ENCODE measurements around the gene SPG11. TPM values are rescaled to one million over a fixed set of nuclear protein-coding genes. Genes with fewer than 3 reads are reported as not detected.
"Not testable (repeated sequence)": the region's sequence is repeated elsewhere in the genome, so short reads cannot be mapped to it uniquely, and the experiment has no call there.

SPG11 gene
- total and polyA plus RNA-seq, 5 experiments from 2014 or later = 24.3 to 138 (median 30.9) TPM

- Mint-ChIP-seq H3K4me3 (no peak overlapping the region), H3K9me3 (no peaks in the 10 kb centered on the region), H3K27ac (peak overlapping the region in 7 of 10 donors; percentile 15 to 65 (median 40)), H3K36me3 (peaks cover 0 to 72% (median 6%) of the 10 kb centered on the region in 3 donors), H3K27me3 (no peaks in the 10 kb centered on the region), H3K4me1 (peaks cover 17 to 53% (median 36%) of the 10 kb centered on the region in 4 donors)
- peak; percentile 49 for ATAC-seq
- POLR2A ChIA-PET = interaction anchor here (0.6 to 1.2 kb wide), 2 partner anchors 12 to 23 kb away, joined by 3 to 6 read pairs; no protein-coding TSS in a partner anchor
- peak in 2 of 10 donors; percentile 16 to 19 for DNase-seq
Observed at GRCh38 chr15:44550256-44550655, 113.2 kb downstream of the SPG11 start.

- not testable (repeated sequence) for H3K9me3 Mint-ChIP-seq, DNase-seq, H3K27ac Mint-ChIP-seq, ATAC-seq, H3K27me3 Mint-ChIP-seq, H3K4me3 Mint-ChIP-seq
- POLR2A ChIA-PET = interaction anchor here (0.7 to 1.2 kb wide), 2 partner anchors 11 to 725 kb away, joined by 6 to 7 read pairs; partner anchors contain the start of gene MFAP1
- H3K4me1 Mint-ChIP-seq = peaks cover 13 to 47% (median 27%) of the 10 kb centered on the region in 4 donors
- H3K36me3 Mint-ChIP-seq = peaks cover 0 to 62% (median 0%) of the 10 kb centered on the region in 3 donors
Observed at GRCh38 chr15:44549152-44549551, 114.3 kb downstream of the SPG11 start.

GRCh38 chr15:44545913-44546802 is 117.3 kb downstream of the SPG11 start:
- ATAC-seq (peak; percentile 48 to 67), DNase-seq (peak in 1 of 10 donors; percentile 20)
- H3K4me3 Mint-ChIP-seq = peak overlapping the region in 6 of 10 donors; percentile 26 to 53 (median 43)
- H3K9me3 Mint-ChIP-seq = no peaks in the 10 kb centered on the region
- no peaks in the 10 kb centered on the region for H3K27me3 Mint-ChIP-seq
- peak overlapping the region in 6 of 10 donors; percentile 17 to 75 (median 52) for H3K27ac Mint-ChIP-seq
- POLR2A ChIA-PET = interaction anchor here (1.5 kb wide), 1 partner anchor 9 kb away, joined by 8 read pairs; the partner anchor contains the start of gene EIF3J
- peaks cover 28 to 74% (median 52%) of the 10 kb centered on the region in 4 donors for H3K4me1 Mint-ChIP-seq
- peaks cover 0 to 55% (median 7%) of the 10 kb centered on the region in 3 donors for H3K36me3 Mint-ChIP-seq

GRCh38 chr15:44544745-44545144 is 118.7 kb downstream of the SPG11 start:
- H3K9me3 Mint-ChIP-seq, DNase-seq, H3K27me3 Mint-ChIP-seq, ATAC-seq: not testable (repeated sequence)
- Mint-ChIP-seq H3K36me3 (peaks cover 0 to 57% (median 8%) of the 10 kb centered on the region in 3 donors), H3K4me1 (peaks cover 28 to 71% (median 56%) of the 10 kb centered on the region in 4 donors), H3K27ac (peak overlapping the region in 1 of 10 donors; percentile 62), H3K4me3 (peak overlapping the region in 2 of 10 donors; percentile 22 to 54)
- POLR2A ChIA-PET = interaction anchor here (0.6 to 0.8 kb wide), 2 partner anchors 105 to 1936 kb away, joined by 3 to 4 read pairs; no protein-coding TSS in a partner anchor

- Mint-ChIP-seq H3K27me3 (no peaks in the 10 kb centered on the region), H3K4me3 (peak overlapping the region in 4 of 10 donors; percentile 1 to 28 (median 20)), H3K27ac (peak overlapping the region in 2 of 10 donors; percentile 37 to 58), H3K4me1 (peaks cover 32 to 76% (median 67%) of the 10 kb centered on the region in 4 donors), H3K36me3 (peaks cover 0 to 51% (median 11%) of the 10 kb centered on the region in 3 donors), H3K9me3 (no peaks in the 10 kb centered on the region)
- POLR2A ChIA-PET = no interaction called here
- DNase-seq (no peak), ATAC-seq (no peak)
Observed at GRCh38 chr15:44542596-44542995, 120.9 kb downstream of the SPG11 start.

GRCh38 chr15:44541282-44541958 is 122.0 kb downstream of the SPG11 start:
- ATAC-seq (no peak), DNase-seq (no peak)
- peak overlapping the region in 8 of 10 donors; percentile 20 to 51 (median 38) for H3K4me3 Mint-ChIP-seq
- H3K36me3 Mint-ChIP-seq = peaks cover 0 to 46% (median 11%) of the 10 kb centered on the region in 3 donors
- H3K4me1 Mint-ChIP-seq = peaks cover 32 to 71% (median 64%) of the 10 kb centered on the region in 4 donors
- peak overlapping the region in 7 of 10 donors; percentile 10 to 79 (median 41) for H3K27ac Mint-ChIP-seq
- no peaks in the 10 kb centered on the region for H3K27me3 Mint-ChIP-seq
- POLR2A ChIA-PET = no interaction called here
- H3K9me3 Mint-ChIP-seq = peaks cover 0 to under 1% (median 0%) of the 10 kb centered on the region in 9 donors

DNA sequence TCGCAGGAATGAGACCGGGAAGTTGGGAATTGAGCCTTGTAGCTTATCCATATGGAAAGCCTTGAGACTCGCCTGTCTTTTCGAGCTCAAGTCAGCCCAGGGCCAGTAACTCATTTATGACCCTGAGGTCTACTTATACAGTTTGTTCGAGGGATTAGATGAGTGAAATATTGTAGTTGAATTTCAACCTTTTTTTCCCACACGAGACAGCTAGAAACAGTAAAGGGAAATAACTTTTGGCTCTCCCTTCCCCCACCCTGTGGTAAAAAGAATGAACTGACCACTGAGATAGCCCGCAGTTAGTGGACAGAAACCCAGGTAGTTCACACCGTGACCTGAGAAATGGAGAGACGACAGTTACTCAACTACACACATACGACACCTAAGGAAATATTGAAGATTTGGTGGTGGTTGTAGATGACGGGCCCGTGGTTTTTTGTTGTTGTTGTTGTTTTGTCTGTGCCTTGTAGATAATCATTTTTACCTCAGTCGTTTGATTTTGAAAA is 125.7 kb downstream of the SPG11 start:
- POLR2A ChIA-PET = interaction anchor here (0.6 to 2.0 kb wide), 8 partner anchors 8 to 250 kb away, joined by 3 to 14 read pairs (median 5); partner anchors contain the start of genes CTDSPL2 and GOLM2
- no peak for ATAC-seq
- peaks cover 0 to 38% (median 9%) of the 10 kb centered on the region in 3 donors for H3K36me3 Mint-ChIP-seq
- DNase-seq = peak in 3 of 10 donors; percentile 16 to 26 (median 18)
- peaks cover 0 to 2% (median 0%) of the 10 kb centered on the region in 9 donors for H3K9me3 Mint-ChIP-seq
- peak overlapping the region; percentile 87 to 97 (median 93) for H3K4me3 Mint-ChIP-seq
- H3K4me1 Mint-ChIP-seq = peaks cover 25 to 71% (median 61%) of the 10 kb centered on the region in 4 donors
- H3K27me3 Mint-ChIP-seq = no peaks in the 10 kb centered on the region
- H3K27ac Mint-ChIP-seq = peak overlapping the region; percentile 86 to 98 (median 93)

DNA sequence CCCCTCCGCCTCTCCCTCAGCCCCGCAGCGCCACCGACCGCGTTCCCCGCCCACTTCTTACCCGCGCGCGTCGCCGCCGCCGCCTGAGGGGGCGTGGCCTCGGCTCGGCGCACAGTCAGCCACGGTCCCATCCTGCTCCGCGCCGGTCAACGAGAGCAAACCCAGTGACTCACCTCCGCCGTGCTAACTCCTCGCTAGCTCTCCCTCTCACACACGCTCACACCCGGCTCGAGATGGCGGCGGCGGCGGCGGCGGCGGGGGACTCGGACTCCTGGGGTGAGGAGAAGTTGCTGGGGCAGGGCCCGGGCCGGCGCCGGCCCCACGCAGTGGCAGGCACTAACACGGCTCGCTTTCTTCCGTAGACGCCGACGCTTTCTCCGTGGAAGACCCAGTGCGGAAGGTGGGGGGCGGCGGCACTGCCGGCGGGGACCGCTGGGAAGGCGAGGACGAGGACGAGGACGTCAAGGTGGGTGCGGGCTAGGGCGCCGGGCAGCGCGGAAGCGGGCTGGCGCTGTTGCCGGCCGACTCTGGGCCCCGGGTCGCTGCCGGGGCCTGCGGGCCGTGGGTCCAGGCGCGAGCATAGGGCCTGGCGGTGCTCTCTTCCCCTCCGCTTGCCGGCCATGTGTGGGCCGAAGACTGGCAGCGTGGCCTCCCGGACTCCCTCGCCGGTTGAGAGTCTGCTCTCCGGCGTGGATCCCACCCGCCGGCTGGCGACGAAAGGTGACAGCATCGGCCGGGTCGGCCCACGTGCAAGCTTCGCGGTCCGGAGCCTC is 126.3 kb downstream of the SPG11 start, which contains the start of gene EIF3J:
EIF3J (plus strand) TSS at position 186 of the 773 bp plus-strand sequence; CDS start at position 234, 48 bp downstream.
- ATAC-seq (peak; percentile 90 to 91), DNase-seq (peak; percentile 90 to 96 (median 93))
- Mint-ChIP-seq H3K36me3 (peaks cover 0 to 35% (median 9%) of the 10 kb centered on the region in 3 donors), H3K27ac (peak within 1 kb of the TSS; percentile 86 to 98 (median 96)), H3K27me3 (no peaks in the 10 kb centered on the region), H3K4me3 (peak within 1 kb of the TSS; percentile 87 to 97 (median 94)), H3K4me1 (peaks cover 22 to 68% (median 55%) of the 10 kb centered on the region in 4 donors), H3K9me3 (peaks cover 0 to 2% (median 0%) of the 10 kb centered on the region in 9 donors)
- POLR2A ChIA-PET = interaction anchor here (0.8 to 2.0 kb wide), 18 partner anchors 9 to 663 kb away, joined by 3 to 14 read pairs (median 4); partner anchors contain the start of genes B2M, CTDSPL2, GOLM2 and PATL2

- Mint-ChIP-seq H3K4me3 (peak overlapping the region; percentile 87 to 97 (median 94)), H3K9me3 (peaks cover 0 to 2% (median 0%) of the 10 kb centered on the region in 9 donors), H3K27me3 (no peaks in the 10 kb centered on the region), H3K36me3 (peaks cover 0 to 28% (median 5%) of the 10 kb centered on the region in 3 donors), H3K4me1 (peaks cover 17 to 63% (median 48%) of the 10 kb centered on the region in 4 donors), H3K27ac (peak overlapping the region; percentile 86 to 98 (median 96))
- POLR2A ChIA-PET = interaction anchor here (0.8 to 2.0 kb wide), 17 partner anchors 9 to 664 kb away, joined by 3 to 14 read pairs (median 4); partner anchors contain the start of genes B2M, CTDSPL2, GOLM2 and PATL2
- ATAC-seq (peak; percentile 65), DNase-seq (no peak)
Observed at GRCh38 chr15:44536302-44536961, 127.0 kb downstream of the SPG11 start.

GRCh38 chr15:44535523-44536301 is 127.8 kb downstream of the SPG11 start:
- peak overlapping the region; percentile 86 to 98 (median 96) for H3K27ac Mint-ChIP-seq
- POLR2A ChIA-PET = interaction anchor here (0.7 to 1.4 kb wide), 3 partner anchors 110 to 664 kb away, joined by 3 read pairs; partner anchors contain the start of gene TRIM69
- H3K36me3 Mint-ChIP-seq = peaks cover 0 to 22% (median 3%) of the 10 kb centered on the region in 3 donors
- H3K4me1 Mint-ChIP-seq = peaks cover 16 to 58% (median 43%) of the 10 kb centered on the region in 4 donors
- peak overlapping the region; percentile 87 to 97 (median 94) for H3K4me3 Mint-ChIP-seq
- no peak for ATAC-seq
- H3K9me3 Mint-ChIP-seq = peaks cover 0 to 2% (median 0%) of the 10 kb centered on the region in 9 donors
- DNase-seq = peak in 4 of 10 donors; percentile 23 to 36 (median 31)
- no peaks in the 10 kb centered on the region for H3K27me3 Mint-ChIP-seq

Measured in naive thymus-derived CD8-positive, alpha-beta T cell (primary cell).